Activated T-cell treated with anti-CD3 and anti-CD28 coated beads, Interleukin-2, amount 50 U/mL, for 48 hours (primary cell): ENCODE measurements around the gene HIC1.
A peak's percentile ranks its signal among the peaks of the same experiment; 100 is the strongest.

Experiments
- DNase-seq, 2 experiments: peaks; one replicate each; pipeline ENCODE4 v3.0.0-alpha.2; 2020

Gene HIC1

DNA sequence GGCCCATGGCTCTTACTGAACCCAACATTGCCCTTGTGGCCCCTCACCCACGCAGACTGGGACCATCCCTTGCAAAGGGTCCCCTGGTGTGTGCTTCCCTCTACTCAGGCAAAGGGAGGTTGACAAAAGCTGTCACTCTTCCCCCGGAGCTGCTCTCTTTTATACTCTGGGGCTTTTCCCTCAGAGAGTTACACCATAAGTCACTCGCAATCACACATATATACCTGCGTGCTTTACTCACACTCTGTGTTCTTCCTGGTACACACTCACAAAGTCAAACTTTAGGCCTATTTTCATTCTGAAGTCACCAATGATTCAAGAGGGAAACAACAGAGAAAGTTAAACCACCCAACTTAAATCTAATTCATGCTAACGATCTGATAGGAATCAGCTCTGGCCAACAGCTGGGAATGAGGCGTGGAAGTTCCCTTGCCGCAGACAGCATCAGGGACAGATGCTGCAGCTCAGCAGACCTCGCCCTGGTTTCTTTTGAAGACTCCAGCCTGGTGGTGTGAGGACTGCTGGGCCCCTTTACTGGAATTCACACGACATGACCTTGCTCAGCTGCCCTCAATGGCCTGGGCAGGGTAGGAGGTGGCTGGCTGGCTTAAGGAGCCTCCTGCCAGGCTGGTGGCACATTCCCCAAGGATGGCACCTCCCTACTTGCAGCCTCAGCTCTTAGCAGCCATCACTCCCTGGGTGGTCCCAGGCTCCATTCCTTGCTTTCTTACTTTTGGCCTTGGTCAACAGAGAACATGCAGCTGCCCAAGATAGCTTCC lies 27.3 kb downstream of the HIC1 start:
- DNase-seq, result no peak

DNA sequence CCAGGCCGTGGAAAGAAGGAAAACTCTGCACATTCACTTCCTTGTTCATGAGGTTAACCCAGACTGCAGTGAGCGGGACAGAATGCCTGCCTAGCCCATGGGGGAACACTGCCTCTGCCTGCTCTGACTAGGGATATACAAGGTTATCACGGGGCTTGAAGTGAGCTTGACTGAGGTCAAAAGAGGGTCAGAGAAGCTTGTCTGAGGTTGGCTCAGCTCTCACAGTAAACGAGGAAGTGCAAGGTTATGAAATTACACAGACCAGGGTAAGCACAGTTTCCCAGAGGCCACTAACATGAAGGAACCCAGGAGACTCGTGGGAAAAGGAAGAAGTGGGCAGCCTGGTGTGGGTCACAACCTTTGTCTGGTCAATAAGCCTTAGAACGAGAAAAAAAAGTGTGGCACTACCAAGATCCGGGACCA lies 28.7 kb downstream of the HIC1 start:
- no peak for DNase-seq

DNA sequence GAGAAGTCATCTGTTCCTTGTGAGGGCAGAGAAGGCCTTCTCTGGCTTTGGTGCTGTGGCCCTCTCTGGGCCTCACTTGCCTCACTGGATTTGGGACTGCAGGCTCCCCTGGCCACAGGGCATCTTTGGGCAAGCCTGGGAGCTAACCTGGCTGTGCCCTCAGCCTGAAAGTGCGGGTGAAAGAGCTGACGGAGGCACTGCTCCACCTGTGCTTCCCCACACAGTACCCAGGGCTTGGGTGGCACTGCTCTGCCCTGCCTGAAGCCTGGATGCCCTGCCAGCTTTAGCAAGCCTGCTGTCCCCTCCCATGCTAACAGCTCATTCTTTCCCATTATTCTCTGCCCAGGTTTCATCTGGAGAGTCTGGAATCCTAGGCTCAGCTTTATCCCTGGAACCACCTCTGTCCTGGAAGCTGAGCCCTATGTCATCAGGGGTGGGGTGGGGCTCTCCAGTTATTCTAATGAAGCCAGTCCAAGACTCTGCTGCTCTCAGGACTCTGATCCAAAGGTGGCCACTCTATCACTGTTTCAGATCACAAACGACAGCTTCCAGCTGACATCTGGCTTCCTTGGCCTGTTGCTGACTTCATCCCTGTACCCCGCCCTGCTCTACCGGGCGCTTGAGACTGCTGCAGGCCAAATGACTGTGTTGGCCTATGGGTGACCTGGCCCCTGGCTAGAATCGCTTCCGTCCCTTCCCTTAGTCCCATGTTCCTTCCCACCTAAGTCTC lies 29.3 kb downstream of the HIC1 start:
- DNase-seq, result no peak

DNA sequence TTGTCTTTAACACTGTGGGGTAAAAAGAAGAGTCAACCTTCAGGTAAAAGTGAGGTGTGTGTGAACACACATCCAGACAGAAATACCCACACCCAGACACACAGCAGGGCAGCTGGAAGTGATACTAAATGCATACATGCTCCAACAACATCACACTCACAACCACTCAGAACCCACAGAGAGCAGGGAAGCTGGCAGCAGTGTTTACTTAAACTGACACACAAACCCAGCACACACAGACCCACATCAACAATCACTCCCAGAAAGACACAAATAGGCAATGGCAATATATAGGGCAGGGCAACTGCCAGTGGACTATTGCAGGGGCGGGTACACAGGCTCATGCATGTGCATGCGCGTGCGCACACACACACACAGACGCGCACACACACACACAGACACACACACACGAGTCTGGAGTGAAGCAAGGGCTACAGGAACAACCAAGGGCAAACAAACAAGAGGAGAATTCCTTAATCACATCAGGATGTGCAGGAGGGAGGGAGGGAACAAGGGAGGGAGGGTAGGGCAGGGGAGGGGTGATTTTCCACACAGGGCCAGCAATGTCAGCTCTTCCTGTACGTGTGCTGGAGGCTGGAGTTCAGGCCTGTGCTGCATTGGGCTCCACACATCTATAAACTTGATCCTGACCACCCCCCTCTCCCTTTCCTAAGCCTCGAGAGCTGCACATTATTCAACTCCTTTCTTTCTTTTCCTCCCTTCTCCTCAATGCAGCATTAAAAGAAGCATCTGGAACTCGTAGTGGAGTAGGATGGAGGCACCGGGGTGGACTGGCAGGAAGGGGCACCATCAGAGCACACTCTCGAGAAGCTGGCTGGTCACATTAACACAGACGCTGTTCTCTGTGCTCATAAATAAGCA lies 30.1 kb downstream of the HIC1 start:
- no peak for DNase-seq

DNA sequence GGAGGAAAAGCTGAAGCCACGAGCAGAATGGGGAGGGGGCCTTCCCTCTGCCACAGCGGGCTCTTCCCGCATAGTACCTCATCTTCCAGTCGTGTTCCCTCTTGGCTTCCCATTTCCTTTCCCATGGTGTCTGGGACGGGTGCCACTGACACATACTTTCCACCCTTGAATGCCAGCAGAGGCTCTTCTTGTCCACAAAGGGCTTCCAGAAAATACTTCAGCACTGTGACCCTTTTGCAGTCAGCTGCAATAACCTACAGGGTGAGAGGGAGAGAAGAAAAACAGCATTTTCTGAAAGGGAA lies 30.7 kb downstream of the HIC1 start:
- DNase-seq, result no peak

DNA sequence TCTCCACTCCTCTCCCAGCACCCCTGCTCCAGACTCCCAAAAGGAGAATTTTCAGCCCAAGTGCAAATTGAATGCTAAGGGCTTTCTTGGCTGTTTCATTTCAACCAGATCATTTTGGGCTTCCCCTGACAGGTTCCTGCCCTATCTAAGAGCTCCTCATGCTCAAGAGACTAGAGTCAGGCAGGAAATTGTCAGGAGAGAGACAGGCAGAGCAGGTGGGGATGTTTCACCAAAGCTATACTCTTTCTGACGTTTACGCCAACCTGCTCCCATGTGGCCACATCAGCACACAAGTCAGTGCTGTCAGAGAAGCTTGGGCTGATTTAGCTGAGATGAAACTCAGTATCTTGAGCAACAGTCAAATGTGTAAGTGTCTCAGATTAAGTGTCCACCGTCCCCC lies 31.4 kb downstream of the HIC1 start:
- peak in 1 of 2 experiments; percentile 23 for DNase-seq

DNA sequence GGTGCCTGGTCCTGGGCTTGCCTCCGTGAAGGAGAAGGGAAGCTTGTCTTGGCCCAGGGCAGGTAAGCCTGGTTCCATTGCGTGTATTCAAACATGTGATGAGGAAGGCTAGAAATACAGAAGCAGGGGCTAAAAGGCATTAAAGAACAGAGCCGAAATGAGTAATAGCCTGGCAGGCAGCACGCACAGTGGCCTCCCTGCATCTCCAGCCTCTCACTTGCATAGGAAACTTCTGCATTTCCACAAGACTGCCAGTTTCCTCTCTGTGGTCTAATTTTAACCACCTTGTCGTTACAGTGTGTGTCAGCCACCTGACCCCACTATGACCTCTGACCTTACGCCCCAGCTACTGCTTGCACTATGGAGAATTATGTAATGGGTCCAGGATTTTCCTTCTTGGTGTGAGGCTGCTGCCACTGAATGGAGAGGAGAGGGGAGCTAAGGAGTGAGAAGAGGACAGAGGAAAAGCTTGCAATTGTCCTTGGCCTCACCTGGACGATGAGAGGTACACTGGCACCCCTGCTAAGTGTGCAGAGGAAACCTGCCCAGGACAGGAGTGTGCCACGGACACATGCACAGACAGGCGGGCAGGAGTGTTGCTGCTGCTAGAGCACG lies 32.8 kb downstream of the HIC1 start:
- peak; percentile 62 to 66 for DNase-seq

DNA sequence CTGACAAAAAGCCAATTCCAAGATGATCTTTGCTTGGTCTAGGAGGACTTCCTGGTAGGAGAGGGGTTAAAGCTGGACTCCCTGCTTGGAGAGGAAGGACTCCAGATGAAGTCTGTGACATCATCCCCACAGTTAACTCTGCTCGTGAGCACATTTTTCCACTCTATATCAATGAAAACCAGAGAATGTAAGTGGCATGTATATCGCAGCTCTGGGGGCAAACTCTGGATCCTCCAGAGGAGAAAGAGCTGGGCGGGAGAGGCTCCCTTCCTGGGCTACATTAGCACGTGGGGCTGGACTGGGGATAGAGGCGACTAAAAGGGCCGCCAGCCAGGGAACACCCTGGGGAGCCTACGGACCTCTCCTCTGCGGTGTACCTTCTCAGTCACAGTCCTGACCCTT lies 34.1 kb downstream of the HIC1 start:
- peak; percentile 45 to 56 for DNase-seq

DNA sequence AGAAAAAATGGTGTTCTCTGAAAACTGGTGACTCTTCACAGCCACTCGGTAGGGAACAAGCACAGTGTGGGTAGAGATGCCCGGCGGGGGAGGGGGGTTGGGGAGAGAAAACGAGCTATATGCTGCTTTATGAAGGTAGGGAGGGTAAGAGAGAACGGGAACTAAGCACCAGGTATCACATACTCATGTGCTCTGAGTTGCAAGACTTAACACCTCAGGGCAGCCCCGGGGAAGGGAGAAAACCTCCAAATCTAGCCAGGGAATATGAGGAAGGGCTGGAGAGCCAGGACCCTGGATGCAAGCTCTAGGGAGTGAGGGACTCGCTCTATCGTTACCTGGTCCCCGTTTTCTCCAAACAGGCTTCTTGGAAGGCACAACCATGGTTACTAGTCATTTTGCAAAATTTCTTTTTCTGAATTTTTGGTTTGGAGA lies 35.3 kb downstream of the HIC1 start:
- peak in 1 of 2 experiments; percentile 37 for DNase-seq

DNA sequence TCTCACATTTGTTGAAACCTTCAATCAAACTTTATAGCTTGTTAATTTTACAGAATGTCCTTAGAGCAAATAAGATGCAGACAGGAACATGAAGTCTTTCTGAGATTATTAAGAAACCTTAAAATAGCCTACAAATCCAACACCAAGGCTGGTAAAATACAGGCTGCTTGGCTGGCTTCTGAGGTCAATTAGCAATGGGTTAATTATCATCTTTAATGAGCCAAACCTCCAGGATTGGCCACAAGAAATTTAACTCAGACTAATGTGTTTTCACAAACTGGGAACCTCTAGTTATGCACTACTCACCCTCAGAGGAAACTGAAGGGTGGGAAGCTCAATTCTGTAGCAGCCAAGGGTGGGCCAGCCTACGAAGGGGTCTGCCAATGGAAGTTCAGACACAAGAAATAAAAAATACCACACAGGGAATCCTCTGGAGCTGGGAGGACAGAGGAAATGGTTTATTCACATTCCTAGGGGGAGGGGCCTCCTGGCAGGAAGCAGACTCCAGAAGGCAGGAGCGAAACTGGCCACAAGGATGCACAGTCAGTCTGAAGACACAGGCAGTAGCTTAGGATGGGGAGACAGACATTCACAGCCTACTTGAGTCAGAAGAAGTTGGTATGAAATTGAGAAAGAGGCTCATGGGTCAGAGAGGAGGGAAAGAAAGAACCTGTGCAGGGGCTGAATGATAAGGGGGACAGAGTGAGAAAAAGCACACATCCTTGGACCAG lies 36.1 kb downstream of the HIC1 start:
- DNase-seq, result no peak

DNA sequence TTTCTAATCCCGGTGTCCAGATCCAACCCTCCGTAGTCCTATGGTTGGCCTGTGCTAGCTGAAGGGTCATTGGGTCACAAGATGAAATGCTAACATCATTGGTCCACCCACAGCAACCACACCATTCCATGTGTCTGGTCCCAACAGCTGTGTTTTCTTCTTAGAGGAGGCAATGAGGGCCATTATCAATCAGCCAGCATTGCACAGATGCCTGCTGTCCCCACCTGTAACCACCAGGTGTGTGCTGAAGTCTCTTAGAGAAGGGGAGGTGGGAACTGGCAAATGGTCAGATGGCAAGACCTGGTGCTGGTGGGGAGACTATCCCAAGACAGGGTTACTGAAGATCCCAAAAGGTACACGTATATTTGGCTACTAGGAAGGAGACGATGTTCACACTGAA lies 37.4 kb downstream of the HIC1 start:
- DNase-seq, result no peak

DNA sequence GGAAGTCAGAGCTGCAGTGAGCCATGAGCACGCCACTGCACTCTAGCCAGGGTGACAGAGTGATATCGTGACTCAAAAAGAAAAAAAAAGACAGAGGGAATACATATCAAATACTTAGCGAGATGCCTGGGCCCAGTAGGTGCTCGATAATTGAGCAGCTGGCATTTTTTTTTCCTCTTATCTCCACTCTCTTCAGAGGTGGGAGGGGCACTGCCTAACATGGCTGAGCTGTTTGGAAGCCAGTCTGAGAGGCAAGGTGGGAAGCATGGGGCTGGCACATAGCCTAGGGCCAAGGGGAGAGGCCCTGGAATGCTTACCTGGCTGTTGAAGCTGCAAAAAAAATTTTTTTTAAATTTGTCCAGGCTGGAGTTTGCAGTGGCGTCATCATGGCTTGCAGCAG lies 38.4 kb downstream of the HIC1 start:
- DNase-seq, result no peak

DNA sequence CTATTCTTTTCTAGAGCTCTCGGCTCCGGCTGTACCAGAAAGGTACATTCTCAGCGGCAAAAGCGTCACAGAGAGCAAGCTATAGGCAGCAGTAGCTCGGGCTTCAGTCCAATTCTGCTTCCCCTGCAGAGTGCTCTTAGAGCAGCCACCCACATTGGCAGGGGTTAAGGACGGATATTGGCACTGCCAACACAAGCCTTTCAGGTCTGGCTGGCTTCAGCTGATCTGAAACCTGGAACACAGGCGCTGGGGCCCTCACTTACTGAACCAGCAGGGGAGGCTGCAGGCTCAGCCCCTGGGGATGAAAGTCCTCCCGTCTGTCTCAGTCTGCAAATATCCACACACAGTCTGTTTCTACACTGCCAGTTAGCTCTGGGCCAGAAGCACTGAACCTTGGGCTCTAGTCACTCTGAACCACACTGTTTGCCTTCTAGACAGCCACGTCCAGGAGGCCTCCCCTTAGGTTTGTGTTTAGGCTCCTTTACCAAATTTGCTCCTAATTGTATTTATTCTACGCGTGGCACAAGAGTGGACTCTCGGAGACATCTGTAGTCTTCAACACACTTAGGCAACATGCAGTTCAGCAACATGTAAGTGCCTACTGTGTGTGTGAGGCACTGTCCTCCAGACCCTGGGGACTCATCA lies 40.1 kb downstream of the HIC1 start:
- peak in 1 of 2 experiments; percentile 20 for DNase-seq

DNA sequence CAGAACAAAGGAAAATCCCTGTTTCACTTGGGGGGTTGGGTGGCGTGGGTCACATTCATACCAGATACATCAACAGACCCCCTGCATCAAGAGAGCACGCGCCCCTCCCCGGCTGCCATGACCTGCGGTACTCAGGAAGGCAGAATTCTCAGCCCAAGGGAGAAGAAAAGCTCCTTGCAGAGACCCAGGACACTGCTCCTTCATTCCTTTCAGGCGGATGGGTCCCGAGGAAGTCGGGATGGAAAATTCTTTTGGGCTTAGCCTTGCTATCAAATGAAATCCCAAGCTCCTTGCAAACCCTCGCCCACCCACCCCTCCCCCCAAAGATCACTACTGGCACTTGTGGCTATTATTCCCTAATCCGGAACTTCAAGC lies 40.6 kb downstream of the HIC1 start:
- DNase-seq, result no peak

DNA sequence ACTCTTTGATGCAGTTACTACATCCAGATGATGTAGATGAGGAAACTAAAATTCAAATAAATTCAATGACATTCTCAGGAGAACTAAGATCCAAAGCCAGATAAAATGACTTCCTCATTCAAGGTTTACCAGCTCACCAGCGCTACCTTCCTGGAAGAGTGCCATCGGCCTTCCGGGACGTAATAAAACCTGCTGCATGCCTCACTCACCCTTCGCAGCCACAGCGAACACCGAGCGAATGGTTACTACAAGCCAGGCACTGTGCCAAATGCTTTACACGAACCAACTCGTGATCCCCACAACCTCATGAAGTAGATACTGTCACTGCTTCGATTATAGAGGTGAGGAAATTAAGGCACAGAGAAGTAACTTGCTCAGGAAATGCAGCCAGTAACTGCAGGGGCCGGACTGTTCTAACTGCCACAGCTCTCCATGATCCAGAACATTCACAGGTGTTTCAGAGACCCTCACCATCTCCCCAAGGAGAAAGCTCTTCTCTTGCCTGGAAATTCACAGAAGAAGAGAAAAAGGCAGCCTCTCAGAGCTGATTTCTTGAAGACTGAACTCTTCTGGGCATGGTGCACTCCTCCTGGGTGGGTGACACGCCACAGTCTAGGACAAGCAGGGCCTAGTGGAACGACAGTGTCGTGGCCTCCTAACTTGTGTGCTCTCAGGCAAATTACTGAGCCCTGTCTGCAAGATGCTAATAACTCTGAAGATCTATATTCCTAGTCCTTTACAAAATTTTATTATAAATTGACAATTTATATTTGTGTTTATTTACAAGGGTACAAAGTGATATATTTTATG lies 46.8 kb downstream of the HIC1 start:
- DNase-seq, result peak; percentile 53 to 59

DNA sequence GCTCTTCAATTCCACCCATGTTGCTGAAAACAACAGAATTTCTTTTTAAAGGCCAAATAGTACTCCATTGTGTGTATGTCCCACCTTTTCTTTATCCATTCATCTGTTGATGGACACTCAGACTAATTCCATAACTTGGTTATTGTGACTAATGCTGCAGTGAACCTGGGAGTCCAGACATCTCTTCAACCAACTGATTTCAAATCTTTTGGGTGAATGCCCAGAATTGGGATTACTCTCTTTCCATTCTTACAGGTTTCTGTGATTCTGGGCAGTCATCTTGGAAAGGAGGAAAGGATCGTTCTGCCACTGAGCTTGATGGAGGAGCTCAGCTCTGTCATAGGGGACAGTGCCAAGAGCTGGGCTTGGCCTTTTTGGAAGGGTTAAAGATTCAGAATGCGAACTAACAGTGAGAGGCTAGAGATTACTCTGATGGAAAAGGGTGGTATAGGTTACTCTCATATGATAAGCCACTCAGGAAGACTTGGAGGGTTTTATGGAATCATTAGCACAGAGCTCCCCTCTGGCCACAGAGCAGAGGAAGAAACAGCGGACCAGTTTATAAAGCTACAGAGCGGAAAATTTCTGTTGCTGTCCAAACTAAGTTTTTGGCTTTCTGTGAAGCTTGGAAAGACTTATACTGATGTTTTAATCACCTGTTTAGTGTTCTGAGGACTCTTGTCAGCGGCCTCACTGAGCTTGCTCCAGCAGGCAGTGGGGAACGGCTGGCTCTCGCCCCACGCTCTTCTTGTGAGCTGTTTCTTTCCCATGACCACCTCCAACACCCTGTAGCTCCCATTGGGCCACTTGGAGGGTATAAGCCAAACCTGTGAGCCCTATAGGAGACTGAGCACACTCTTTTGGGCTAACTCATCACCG lies 48.3 kb downstream of the HIC1 start:
- DNase-seq, result no peak

DNA sequence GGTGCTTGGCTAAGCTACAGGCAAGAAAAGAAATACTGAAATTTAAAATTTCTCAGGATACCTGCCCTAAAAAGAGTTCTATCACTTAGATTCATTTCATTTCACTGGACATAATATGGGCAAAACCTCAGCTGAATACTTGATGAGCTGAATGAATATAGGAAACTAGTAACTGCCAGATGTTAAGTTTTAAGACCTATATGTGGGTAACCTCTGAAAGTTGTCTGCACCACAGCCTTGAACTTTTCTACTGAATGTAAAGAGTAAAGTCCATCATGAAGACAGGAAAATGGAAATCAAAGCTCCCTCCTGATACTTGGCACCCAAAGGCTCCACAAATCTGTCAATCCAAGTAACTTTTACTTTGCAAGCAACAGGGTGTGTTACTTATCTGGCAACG lies 50.8 kb downstream of the HIC1 start:
- DNase-seq, result no peak

DNA sequence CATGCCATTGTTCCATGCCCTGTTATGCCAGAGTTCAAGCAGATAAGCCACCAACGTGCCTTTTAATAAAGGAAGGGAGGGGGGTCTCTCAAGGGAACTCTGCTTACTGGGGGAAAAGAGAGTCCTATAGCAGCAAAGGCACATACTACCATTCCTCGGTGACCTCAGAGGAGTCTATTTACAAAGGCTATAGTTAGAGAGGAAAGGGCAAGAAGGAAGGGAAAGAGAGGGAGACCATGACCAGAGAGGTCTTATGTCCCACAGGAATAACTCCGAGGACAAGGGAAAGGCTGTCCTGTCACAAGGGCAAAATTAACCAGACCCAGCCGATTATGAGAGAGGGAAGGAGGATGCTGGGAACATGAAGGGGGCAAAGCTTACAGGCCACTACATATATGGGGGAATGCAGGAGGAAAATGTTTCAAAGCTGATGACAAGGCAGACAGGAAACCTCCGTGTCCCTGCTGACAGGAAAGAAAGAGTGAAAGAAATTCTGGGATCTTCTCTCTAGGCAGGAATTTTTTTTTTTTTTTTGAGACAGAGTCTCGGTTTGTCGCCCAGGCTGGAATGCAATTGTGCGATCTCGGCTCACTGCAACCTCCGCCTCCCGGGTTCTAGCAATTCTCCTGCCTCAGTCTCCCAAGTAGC lies 51.5 kb downstream of the HIC1 start:
- no peak for DNase-seq

DNA sequence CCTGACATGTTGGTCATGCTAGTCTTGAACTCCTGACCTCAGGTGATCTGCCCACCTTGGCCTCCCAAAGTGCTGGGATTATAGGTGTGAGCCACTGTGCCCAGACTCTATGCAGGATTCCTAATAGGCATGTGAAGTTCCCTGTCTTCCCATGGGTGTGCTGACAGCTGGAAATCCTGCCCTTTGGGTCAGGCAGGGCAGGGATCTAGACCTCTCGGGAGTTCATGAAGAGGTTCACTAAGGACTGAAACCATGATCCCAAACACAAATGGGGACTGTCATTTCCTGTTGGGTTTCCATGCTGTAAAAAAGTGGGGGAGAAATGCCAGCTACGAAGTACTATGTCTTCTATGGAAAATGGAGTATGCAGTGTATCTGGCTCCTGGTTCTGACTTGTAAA lies 52.1 kb downstream of the HIC1 start:
- no peak for DNase-seq

DNA sequence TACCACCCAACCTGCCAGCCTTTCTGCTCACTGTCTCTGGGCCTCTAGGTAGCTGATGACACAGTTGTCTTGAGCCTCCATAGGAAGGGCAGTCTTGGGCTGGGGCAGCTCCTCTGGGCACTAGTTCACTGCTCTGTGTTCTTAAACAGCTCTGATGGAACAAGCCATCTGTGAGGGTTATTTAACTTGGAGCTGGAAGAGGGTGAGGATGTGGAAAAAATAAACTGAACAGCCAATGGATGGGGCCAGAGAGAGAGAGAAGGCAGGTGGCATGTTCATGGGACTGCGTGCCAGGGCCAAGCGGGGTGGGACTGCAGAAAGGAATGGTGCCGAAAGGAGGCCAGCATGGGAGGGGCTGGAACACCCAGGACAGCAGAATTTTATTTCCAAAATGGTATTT lies 52.6 kb downstream of the HIC1 start:
- DNase-seq, result no peak
